ENCODE results near the gene PPM1J.

GRCh38 chr1:112748396-112748795, 33.3 kb upstream of the PPM1J start:
- no peak for TF ChIP-seq POLR2A (IDR thresholded peaks at IDR 0.05)
- TF ChIP-seq CTCF (IDR thresholded peaks at IDR 0.05): no peak
